SK-N-SH (cell line): Measurements from ENCODE around the gene MRPL55. TPM values are rescaled to one million over a fixed set of nuclear protein-coding genes. Genes with fewer than 3 reads are reported as not detected.

Experiments
- CTCF ChIA-PET: fragments of 300-600, 350-600 bp; formaldehyde crosslinking; extraction: SDS; loops from one replicate; lab custom pipeline; 2021; lab: Yijun Ruan, JAX
- POLR2A ChIA-PET: fragments of 350-600 bp; sonication (Branson Sonifier 250); formaldehyde crosslinking; extraction: SDS; loops from one replicate; lab custom pipeline; 2020; ENCODE audit warnings: antibody characterized with exemption, inconsistent platforms; lab: Yijun Ruan, JAX
- DNase-seq: peaks from one replicate; pipeline ENCODE4 v3.0.0; 2012
- H2AFZ ChIP-seq: fragments of 200-600 bp; sonication (generic); 2 replicates; pipeline ENCODE4 v1.8.1; 2016; ENCODE audit warnings: antibody characterized with exemption, mild to moderate bottlenecking, low read depth
- H3F3A ChIP-seq: fragments of 200-600 bp; sonication (generic); replicated peaks from 2 replicates; pipeline ENCODE3; 2016; ENCODE audit warnings: antibody characterized with exemption, mild to moderate bottlenecking; ENCODE audit not compliant: insufficient read depth
- H3K27ac ChIP-seq, 2 experiments: fragments of 200-500 bp in 1 of 2; fragments of 200-600 bp in 1 of 2; sonication (Bioruptor generic) in 1 of 2; sonication (generic), shearing (Covaris generic) in 1 of 2; 2 replicates each; pipeline versions ENCODE4 v1.5.1 to v1.6.1; 2014 to 2016; ENCODE audit warnings: low read depth in 2 of 2, inconsistent platforms in 1 of 2, low read length in 1 of 2, mild to moderate bottlenecking in 1 of 2, mixed read lengths in 1 of 2
- H3K27me3 ChIP-seq: fragments of 200-600 bp; sonication (generic), shearing (Covaris generic); 2 replicates; pipeline ENCODE4 v1.6.1; 2016; ENCODE audit warnings: mixed run types; ENCODE audit not compliant: insufficient read depth
- H3K36me3 ChIP-seq, 2 experiments: fragments of 200-500 bp in 1 of 2; fragments of 200-600 bp in 1 of 2; sonication (Bioruptor generic) in 1 of 2; sonication (generic) in 1 of 2; replicated peaks in 1 of 2; 2 replicates each; pipeline versions ENCODE3 to v1.5.1; 2014 to 2016; ENCODE audit warnings: low read length in 1 of 2, mild to moderate bottlenecking in 1 of 2; ENCODE audit not compliant: insufficient read depth in 2 of 2, control insufficient read depth in 1 of 2
- H3K4me1 ChIP-seq, 2 experiments: fragments of 200-500 bp in 1 of 2; fragments of 200-600 bp in 1 of 2; sonication (Bioruptor generic) in 1 of 2; sonication (generic), shearing (Covaris generic) in 1 of 2; 2 replicates each; pipeline versions ENCODE4 v1.5.1 to v1.6.1; 2014 to 2016; ENCODE audit warnings: low read depth in 1 of 2, low read length in 1 of 2, mixed run types in 1 of 2; ENCODE audit not compliant: insufficient read depth in 2 of 2, control insufficient read depth in 1 of 2
- H3K4me2 ChIP-seq: fragments of 200-600 bp; sonication (generic), shearing (Covaris generic); 2 replicates; pipeline ENCODE4 v1.6.1; 2017; ENCODE audit warnings: mixed run types
- H3K4me3 ChIP-seq, 2 experiments: fragments of 200-500 bp in 1 of 2; fragments of 200-600 bp in 1 of 2; sonication (Bioruptor generic) in 1 of 2; sonication (generic), shearing (Covaris generic) in 1 of 2; 2 replicates each; pipeline versions ENCODE4 v1.5.1 to v1.8.1; 2014 to 2016; ENCODE audit warnings: low read depth in 2 of 2, inconsistent platforms in 1 of 2, low read length in 1 of 2, mild to moderate bottlenecking in 1 of 2, mixed read lengths in 1 of 2, moderate library complexity in 1 of 2
- H3K79me2 ChIP-seq: fragments of 200-600 bp; sonication (generic); 2 replicates; pipeline ENCODE4 v1.8.1; 2017; ENCODE audit warnings: mild to moderate bottlenecking; ENCODE audit not compliant: insufficient read depth
- H3K9ac ChIP-seq: fragments of 200-600 bp; sonication (generic); 2 replicates; pipeline ENCODE4 v1.6.1; 2017; ENCODE audit warnings: mixed run types
- H3K9me2 ChIP-seq: fragments of 200-600 bp; sonication (generic); 2 replicates; pipeline ENCODE4 v1.6.1; 2017; ENCODE audit warnings: mixed run types
- H3K9me3 ChIP-seq: fragments of 200-600 bp; sonication (generic); 2 replicates; pipeline ENCODE4 v1.6.1; 2017; ENCODE audit warnings: mixed run types, mild to moderate bottlenecking, moderate library complexity
- H4K20me1 ChIP-seq: fragments of 200-600 bp; sonication (generic); 2 replicates; pipeline ENCODE4 v1.6.1; 2017; ENCODE audit warnings: mild to moderate bottlenecking, mixed run types; ENCODE audit not compliant: insufficient read depth
- CHD2 ChIP-seq: fragments of 150-350 bp; IDR thresholded peaks from 2 replicates; pipeline ENCODE4 v1.6.1; 2018; ENCODE audit warnings: low read length; ENCODE audit not compliant: partially characterized antibody
- EZH2phosphoT487 ChIP-seq: fragments of 200-600 bp; sonication (generic); IDR thresholded peaks from 2 replicates; pipeline ENCODE4 v1.6.1; 2017; ENCODE audit warnings: low read depth, mixed run types, mild to moderate bottlenecking, antibody characterized with exemption, moderate library complexity, borderline replicate concordance
- FOSL2 ChIP-seq: IDR thresholded peaks from 2 replicates; pipeline ENCODE4 v1.4.0; 2012; ENCODE audit warnings: low read depth, mild to moderate bottlenecking, moderate library complexity, borderline replicate concordance
- FOXJ3 ChIP-seq: sonication (generic); formaldehyde crosslinking; IDR thresholded peaks from 2 replicates; pipeline ENCODE4 v1.5.1; 2020; ENCODE audit warnings: mild to moderate bottlenecking, missing genetic modification reagents
- FOXM1 ChIP-seq: IDR thresholded peaks from 2 replicates; pipeline ENCODE4 v1.4.0; 2012; ENCODE audit warnings: low read depth, mild to moderate bottlenecking
- GABPA ChIP-seq: IDR thresholded peaks from 2 replicates; pipeline ENCODE4 v1.4.0; 2012; ENCODE audit warnings: low read depth, mild to moderate bottlenecking
- IRF3 ChIP-seq: fragments of 150-350 bp; IDR thresholded peaks from 2 replicates; pipeline ENCODE4 v1.6.1; 2016; ENCODE audit warnings: mild to moderate bottlenecking, low read depth, low read length
- JUND ChIP-seq: IDR thresholded peaks from 2 replicates; pipeline ENCODE4 v1.4.0; 2012
- MEF2A ChIP-seq: IDR thresholded peaks from 2 replicates; pipeline ENCODE4 v1.4.0; 2012; ENCODE audit warnings: low read depth, borderline replicate concordance
- NRF1 ChIP-seq: IDR thresholded peaks from 2 replicates; pipeline ENCODE4 v1.6.1; 2012; ENCODE audit warnings: low read depth, mild to moderate bottlenecking, low read length
- POLR2AphosphoS5 ChIP-seq: IDR thresholded peaks from 2 replicates; pipeline ENCODE4 v1.6.1; 2012; ENCODE audit warnings: low read depth, low read length
- RAD21 ChIP-seq: IDR thresholded peaks from 2 replicates; pipeline ENCODE4 v1.6.1; 2012; ENCODE audit warnings: mild to moderate bottlenecking, low read length
- RCOR1 ChIP-seq: fragments of 150-350 bp; IDR thresholded peaks from 2 replicates; pipeline ENCODE4 v1.6.1; 2017; ENCODE audit warnings: antibody characterized with exemption, low read length
- SIN3A ChIP-seq: IDR thresholded peaks from 2 replicates; pipeline ENCODE4 v1.6.1; 2012; ENCODE audit warnings: low read depth, mild to moderate bottlenecking, low read length, moderate library complexity, borderline replicate concordance
- TCF12 ChIP-seq: IDR thresholded peaks from 2 replicates; pipeline ENCODE4 v1.4.0; 2012
- TEAD4 ChIP-seq: IDR thresholded peaks from 2 replicates; pipeline ENCODE4 v1.4.0; 2012; ENCODE audit warnings: mild to moderate bottlenecking, borderline replicate concordance; ENCODE audit not compliant: insufficient read depth
- USF2 ChIP-seq: fragments of 150-350 bp; IDR thresholded peaks from 2 replicates; pipeline ENCODE4 v1.6.1; 2017; ENCODE audit warnings: antibody characterized with exemption, low read length, low read depth, borderline replicate concordance
- ZBTB33 ChIP-seq: IDR thresholded peaks from 2 replicates; pipeline ENCODE4 v1.4.0; 2012; ENCODE audit warnings: low read depth, borderline replicate concordance
- WGBS: methylation state at CpG from one replicate; pipeline ENCODE4 v1.1.6; 2017; ENCODE audit warnings: low lambda C conversion rate; 5-methylcytosine and 5-hydroxymethylcytosine counted together
- polyA plus RNA-seq, 3 experiments: library from polyadenylated mRNA; depleted of rRNA; stranded (reverse); fragments of >200 nt; gene quantifications; 2 replicates each; pipeline ENCODE4 v1.2.3, GENCODE V29; 2012
- TF ChIP-seq, protein P1 (sequence below): IDR thresholded peaks from 2 replicates; pipeline ENCODE4 v1.4.0; 2012; ENCODE audit warnings: low read depth

MRPL55 gene
- polyA plus RNA-seq, 1 of the 3 experiments (the other 2 are of a cell fraction): 75.3 TPM

GRCh38 chr1:228114827-228115226, 5.7 kb upstream of the MRPL55 start:
- ChIA-PET CTCF (interaction anchor here (3.6 kb wide), 1 partner anchor 16 kb away, joined by 10 read pairs; no protein-coding TSS in a partner anchor), POLR2A (no interaction called here)
- no peak overlapping the region for H3K4me2 ChIP-seq
- H3K4me3 ChIP-seq: no peak overlapping the region
- H3K9me2 ChIP-seq: no peaks in the 10 kb centered on the region
- peaks cover 13% of the 10 kb centered on the region for H3K9me3 ChIP-seq
- no peak overlapping the region for H3K9ac ChIP-seq
- no peaks in the 10 kb centered on the region for H3K36me3 ChIP-seq
- peaks cover 3% of the 10 kb centered on the region for H3F3A ChIP-seq
- no peaks in the 10 kb centered on the region for H3K27me3 ChIP-seq
- H4K20me1 ChIP-seq: no peaks in the 10 kb centered on the region
- H3K27ac ChIP-seq: no peak overlapping the region
- no peak for DNase-seq
- TF ChIP-seq USF2: no peak
- TF ChIP-seq, protein P1, sequence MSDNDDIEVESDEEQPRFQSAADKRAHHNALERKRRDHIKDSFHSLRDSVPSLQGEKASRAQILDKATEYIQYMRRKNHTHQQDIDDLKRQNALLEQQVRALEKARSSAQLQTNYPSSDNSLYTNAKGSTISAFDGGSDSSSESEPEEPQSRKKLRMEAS: no peak
- no peak for TF ChIP-seq NRF1
- TF ChIP-seq RAD21: no peak
- TF ChIP-seq GABPA: no peak
- no peak for TF ChIP-seq FOXJ3 (CRISPR knock-in tag)
- TF ChIP-seq MEF2A: no peak
- TF ChIP-seq FOXM1: no peak
- TF ChIP-seq CHD2: no peak
- no peak for TF ChIP-seq IRF3
- no peak for TF ChIP-seq SIN3A
- no peak overlapping the region for H2AFZ ChIP-seq
- peaks cover 0 to 6% of the 10 kb centered on the region in 2 experiments; a peak in 1 of 4 replicates for H3K4me1 ChIP-seq
- H3K79me2 ChIP-seq: peaks cover 3% of the 10 kb centered on the region; the same call in 1 of the 2 replicates
- 62% methylated on average over 3 of the region's 3 CpGs for WGBS

- Histone ChIP-seq H3K27ac (no peak overlapping the region), H3K4me1 (peaks cover 4 to 18% of the 10 kb centered on the region in 2 experiments; a peak in 3 of 4 replicates), H3K79me2 (peaks cover 17% of the 10 kb centered on the region; the same call in 1 of the 2 replicates), H4K20me1 (no peaks in the 10 kb centered on the region), H3F3A (peaks cover 2% of the 10 kb centered on the region), H3K9ac (no peak overlapping the region), H3K4me2 (no peak overlapping the region), H3K9me2 (no peaks in the 10 kb centered on the region), H3K4me3 (no peak overlapping the region), H3K9me3 (no peaks in the 10 kb centered on the region), H3K36me3 (peaks cover 0 to 2% of the 10 kb centered on the region in 2 experiments), H3K27me3 (no peaks in the 10 kb centered on the region), H2AFZ (no peak overlapping the region)
- no peak for TF ChIP-seq RAD21
- no peak for TF ChIP-seq IRF3
- no peak for TF ChIP-seq CHD2
- TF ChIP-seq, protein P1: no peak
- no peak for TF ChIP-seq RCOR1
- TF ChIP-seq FOSL2: no peak
- no peak for TF ChIP-seq TCF12
- TF ChIP-seq POLR2AphosphoS5: no peak
- TF ChIP-seq TEAD4: no peak
- TF ChIP-seq ZBTB33: no peak
- TF ChIP-seq FOXJ3 (CRISPR knock-in tag): no peak
- TF ChIP-seq EZH2phosphoT487: no peak
- no peak for TF ChIP-seq JUND
- POLR2A ChIA-PET: no interaction called here
- no peak for DNase-seq
- WGBS: 57% methylated on average over 1 of the region's 1 CpG
- CTCF ChIA-PET: interaction anchor here (3.6 kb wide), 1 partner anchor 18 kb away, joined by 10 read pairs; no protein-coding TSS in a partner anchor
Observed at GRCh38 chr1:228112617-228113016, 3.5 kb upstream of the MRPL55 start.
